OCI-LY3 (cell line): ENCODE results near the gene CEP20.

Experiments
- CTCF ChIP-seq: fragments of 200-600, 300-600 bp; sonication (generic); IDR thresholded peaks from 2 replicates; pipeline ENCODE4 v1.5.1; 2014; ENCODE audit warnings: antibody characterized with exemption, low read length, low read depth
- EZH2phosphoT487 ChIP-seq: fragments of 200-600 bp; shearing (Covaris generic); IDR thresholded peaks from 2 replicates; pipeline ENCODE4 v1.6.1; 2018; ENCODE audit warnings: antibody characterized with exemption, mixed run types, low read depth

GRCh38 chr16:15834502-15834901 lies 53.9 kb downstream of the CEP20 start:
- no peak for TF ChIP-seq CTCF
- no peak for TF ChIP-seq EZH2phosphoT487
